HG03280 (cell line): ENCODE data around the gene USP6.
"Not testable (repeated sequence)": the region's sequence is repeated elsewhere in the genome, so short reads cannot be mapped to it uniquely, and the experiment has no call there.

Experiments
- ATAC-seq: cut with Tn5 transposase; IDR thresholded peaks from one replicate; pipeline ENCODE4 v1.9.1; 2021; ENCODE audit warnings: mild to moderate bottlenecking, moderate library complexity; ENCODE audit not compliant: unreplicated experiment

Gene USP6

DNA sequence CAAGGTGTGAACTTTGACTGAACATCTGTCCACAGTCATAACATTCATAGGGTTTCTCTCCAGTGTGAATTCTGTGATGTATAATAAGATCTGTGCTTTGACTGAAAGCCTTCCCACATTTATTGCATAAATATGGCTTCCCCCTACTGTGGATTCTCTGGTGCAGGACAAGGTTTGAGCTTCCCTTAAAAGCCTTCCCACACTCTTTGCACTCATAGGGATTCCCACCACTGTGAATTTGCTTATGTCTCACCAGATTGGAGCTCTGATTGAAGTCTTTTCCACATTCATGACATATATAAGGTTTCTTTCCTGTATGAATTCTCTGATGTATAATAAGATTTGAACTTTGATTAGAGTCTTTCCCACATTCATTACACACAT is 67.6 kb downstream of the USP6 start:
- no peak for ATAC-seq

DNA sequence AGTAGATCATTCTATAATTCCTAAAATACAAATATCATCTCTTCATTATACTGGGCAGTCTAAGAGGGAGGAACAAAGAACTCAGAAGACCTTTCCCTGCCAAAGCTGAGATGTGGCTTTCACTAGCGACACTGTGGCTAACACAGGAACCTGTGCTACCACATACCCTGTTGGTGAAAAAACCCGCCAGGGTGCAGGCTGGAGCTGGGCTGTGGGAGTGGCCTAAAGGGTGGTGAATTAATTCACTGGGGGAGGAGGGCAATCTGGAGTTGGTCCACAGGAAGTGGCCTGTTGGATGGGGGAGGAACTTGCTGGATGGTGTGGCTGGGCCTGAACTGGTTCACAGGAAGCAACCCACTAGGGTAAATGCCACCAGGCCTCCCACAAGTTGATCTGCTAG is 68.5 kb downstream of the USP6 start:
- ATAC-seq: no peak

DNA sequence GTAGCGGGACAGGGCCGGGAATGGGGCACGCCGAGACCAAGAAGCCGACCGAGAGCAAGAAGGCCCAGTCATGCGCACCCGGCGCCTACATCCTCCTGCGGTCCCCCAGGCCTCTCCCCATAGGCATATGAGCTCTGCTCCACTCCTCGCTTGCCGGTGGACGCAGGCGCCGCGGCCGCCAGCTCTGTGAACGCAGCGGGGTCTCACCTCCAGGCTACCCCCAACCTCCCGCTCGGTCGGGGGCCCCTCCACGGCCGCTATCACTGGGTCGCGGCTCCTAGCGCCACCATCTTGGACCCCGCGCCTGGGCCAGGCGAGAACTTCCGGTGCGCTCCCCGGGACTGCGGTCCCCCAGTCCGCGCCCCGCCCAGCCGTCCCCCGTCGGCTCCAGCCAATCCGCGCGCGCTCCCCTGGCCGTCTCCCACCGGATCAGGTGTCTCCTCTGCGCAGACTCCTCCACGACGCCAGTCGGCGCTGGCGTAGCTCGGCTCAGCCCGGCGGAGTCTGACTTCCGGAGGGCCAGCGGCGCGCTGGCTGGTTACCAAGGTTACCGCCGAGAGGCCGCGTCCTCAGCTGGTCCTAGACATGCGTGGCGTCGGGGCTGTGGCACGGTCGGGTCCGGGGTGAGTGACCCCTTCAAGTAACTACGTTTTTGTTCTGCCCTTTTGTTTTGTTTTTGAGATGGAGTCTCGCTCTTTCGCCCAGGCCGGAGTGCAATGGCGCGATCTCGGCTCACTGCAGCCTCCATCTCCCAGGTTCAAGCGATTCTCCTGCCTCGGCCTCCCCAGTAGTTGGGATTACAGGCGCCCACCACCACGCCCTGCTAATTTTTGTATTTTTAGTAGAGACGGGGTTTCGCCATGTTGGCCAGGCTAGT is 75.9 kb downstream of the USP6 start, which contains the start of gene ZNF594:
Gene ZNF594 (minus strand): TSS at position 328 of the 877 bp plus-strand sequence. CDS start 7,612 bp downstream, outside the sequence.
- peak; percentile 94 for ATAC-seq

DNA sequence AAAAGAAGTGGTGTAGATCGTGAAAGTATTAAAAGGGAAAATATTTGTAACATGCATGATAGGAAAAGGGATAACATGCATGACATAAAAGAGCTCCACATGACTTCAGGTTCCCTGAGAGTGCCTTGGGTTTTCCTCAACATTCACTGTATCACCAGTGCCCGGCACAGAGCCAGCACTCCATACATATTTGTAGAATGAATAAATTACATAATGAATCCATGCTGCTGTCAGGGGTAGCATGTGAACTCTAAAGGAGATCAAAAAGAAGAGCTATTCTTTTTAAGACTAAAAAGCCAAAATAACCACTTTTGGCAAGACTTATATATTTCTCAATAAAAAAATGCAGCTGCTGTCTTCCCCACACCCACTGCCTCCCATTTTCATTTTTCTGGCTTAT is 78.5 kb downstream of the USP6 start:
- no peak for ATAC-seq

DNA sequence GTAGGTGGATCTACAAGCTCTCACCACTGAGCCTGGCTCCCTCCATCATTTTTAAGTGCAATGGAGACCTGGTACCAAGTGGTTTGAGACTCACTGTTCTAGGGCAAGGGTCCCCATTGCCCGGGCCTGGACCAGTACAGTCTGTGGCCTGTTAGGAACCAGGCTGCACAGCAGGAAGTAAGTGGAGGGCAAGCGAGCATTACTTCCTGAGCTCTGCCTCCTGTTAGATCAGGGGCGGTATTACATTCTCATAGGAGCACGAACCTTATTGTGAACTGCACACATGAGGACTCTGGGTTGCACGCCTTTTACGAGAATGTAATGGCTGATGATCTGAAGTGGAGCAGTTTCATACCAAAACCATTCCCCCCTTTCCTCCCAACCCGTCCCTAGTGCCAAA is 82.6 kb downstream of the USP6 start:
- no peak for ATAC-seq

DNA sequence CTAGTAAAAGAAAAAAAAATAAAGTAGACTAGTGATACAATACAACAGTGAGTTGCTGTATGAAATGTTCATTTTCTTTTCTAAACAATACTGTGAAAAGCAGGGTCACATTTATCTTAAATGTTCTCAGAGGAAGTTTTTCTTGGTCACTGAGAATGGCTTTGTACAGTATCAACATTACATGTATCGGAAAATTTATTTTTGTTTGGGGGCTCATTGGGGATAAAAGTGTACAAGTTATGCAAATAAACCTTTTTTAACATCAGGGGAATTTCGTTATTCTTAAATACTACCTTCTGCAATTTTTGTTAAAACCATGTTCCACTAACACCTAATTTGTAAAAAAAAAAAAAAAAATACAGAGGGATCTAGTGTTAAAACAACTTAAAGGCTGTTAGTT is 84.5 kb downstream of the USP6 start:
- no peak for ATAC-seq

DNA sequence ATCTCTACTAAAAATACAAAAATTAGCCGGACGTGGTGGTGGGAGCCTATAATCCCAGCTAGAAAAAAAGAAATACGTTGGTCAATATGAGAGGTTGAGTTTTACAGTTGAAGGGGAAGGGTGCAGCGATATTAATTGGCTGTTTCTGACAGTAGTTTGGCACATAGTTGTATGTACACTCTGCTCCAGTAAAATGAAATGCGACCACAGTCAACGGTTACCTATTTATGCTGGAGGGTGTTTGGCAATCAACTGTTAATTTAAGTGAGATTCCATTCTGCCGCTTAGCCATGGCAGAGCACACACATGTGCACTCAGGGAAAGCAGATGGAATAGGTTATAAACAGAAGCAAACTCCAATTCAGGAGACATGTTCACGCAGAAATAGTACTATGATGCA is 85.2 kb downstream of the USP6 start:
- no peak for ATAC-seq

DNA sequence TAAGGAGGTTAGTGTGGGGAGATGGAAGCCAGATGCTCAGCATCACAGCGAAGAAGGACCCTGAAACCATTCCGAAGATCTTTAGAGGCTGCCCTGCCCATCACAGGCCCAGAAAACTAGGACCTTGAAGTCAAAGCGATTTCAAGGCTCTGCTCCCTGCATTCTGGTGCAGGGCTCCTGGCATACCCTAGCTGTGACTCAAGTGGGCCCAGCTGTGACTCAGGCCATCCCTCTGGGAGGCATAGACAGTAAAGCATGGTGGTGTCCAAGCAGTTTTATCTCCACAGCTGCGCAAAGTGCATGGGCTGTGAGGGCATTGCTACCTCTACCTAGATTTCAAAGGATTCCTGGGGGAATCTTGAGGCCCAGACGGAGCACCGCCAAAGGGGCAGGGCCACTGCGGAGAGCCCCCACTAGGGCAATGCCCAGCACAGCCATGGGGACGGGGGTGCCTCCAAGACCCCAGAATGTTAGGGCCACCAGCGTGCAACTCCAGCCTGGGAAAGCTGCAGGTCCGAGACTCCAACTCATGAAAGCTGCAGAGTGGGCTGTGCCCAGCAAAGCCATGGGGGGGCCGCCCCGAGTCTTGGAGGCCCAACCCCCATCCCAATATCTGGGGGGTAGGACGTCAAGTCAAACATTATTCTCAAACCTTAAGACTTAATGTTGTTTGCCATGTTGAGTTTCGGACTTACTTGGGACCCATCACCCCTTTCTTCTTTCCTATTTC is 87.5 kb downstream of the USP6 start:
- no peak for ATAC-seq

DNA sequence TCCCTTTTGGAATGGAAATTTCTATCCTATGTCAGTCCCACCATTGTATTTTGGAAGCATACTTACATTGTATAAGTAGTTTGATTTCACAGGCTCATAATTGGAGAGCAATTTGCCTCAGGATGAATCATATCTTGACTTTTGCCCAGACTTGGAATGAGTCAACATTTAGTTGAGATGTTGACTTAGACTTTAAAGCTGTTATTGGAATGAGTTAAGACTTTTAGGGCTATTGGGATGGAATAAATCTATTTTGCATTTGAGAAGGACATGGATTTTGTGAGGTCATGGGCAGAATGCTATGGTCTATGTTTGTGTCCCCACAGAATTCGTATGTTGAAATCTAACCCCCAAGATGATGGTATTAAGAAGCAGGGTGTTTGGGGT is 88.1 kb downstream of the USP6 start:
- no peak for ATAC-seq

DNA sequence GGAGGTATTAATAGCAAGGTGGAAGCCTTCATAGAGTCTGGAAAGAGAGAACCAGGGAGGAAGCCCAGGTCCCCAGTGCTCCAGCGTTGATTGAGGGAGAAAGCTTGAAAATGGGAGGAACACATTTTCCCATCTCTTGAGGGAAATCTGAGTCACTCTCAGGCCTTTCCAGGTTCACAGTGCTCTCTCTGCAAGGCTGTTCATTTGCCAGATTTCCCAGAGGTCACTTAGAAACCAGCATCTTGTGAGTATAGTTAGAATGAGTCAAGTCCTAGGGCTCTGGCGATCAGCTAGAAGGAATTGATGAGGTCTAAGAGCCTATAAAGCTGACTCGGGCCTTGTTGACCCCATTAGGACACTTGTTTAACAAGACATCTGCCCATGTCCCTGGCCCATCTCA is 93.6 kb downstream of the USP6 start:
- ATAC-seq: no peak

DNA sequence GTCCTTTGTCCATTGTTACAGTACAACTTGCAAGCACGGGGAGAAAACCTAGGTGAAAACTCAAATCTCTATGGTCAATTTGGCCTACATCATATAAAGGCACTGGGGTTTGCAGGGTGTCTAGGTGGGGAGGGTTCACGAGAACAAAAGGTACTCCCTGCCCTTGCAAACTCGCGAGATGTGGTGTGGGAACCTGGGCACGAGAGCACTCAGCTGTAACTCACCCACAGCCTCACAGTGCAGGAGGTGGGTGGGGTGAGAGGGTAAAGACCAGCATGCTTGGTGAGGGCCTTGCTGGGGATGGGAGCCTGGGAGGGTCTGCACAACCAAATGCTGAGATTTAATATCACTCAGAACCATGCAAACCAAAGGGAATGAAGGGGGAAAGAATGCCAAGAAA is 94.3 kb downstream of the USP6 start:
- ATAC-seq: no peak

DNA sequence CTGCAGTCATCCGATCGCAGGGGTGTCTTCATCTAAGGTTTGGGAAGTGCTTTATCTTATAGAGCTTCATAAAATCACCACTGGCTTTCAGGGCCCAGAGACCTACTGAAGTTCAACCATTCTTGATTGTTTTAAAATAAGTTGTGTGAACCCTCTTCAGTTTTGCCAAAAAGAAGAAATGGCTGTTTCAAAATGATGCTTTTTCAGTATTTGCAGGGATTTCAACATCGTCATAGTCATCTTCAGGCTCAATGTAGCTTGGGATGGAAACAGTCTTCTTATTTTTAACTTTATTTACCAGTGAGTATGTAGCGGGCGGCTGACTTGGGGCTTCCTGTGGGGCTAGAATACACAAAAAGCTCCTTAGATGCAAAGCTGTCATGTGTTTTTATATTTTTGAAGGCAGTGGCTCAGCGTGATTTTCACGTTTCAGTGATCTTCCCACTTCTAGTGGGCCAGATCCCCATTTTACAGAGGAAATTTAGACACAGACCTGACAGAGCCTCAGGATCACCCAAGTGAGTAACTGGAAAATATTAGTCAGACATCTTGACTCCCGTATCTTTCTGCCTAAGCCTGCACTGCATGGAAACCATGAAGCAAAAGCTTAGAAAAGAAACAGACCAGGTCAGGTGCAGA is 94.9 kb downstream of the USP6 start:
- ATAC-seq: no peak

DNA sequence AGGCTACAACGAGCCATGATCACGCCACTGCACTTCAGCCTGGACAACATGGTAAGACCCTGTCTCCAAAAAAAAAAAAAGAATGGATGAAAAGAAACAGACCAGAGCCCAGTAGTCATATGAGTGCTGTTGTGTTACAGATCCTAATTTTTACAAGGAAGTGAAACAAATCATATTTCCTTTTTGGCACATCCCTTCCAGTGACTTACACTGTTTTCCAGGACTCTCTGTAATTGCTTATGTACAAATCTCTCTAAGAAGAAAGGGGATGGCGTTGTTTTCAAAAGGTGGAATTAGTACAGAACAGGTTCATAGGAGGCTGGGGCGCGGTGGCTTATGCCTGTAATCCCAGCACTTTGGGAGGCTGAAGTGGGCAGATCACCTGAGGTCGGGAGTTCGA is 95.6 kb downstream of the USP6 start:
- no peak for ATAC-seq

DNA sequence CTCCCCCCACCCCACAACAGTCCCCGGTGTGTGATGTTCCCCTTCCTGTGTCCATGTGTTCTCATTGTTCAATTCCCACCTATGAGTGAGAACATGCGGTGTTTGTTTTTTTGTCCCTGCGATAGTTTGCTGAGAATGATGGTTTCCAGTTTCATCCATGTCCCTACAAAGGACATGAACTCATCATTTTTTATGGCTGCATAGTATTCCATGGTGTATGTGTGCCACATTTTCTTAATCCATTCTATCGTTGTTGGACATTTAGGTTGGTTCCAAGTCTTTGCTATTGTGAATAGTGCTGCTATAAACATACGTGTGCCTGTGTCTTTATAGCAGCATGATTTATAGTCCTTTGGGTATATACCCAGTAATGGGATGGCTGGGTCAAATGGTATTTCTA is 101.7 kb downstream of the USP6 start:
- ATAC-seq: not testable (repeated sequence)

DNA sequence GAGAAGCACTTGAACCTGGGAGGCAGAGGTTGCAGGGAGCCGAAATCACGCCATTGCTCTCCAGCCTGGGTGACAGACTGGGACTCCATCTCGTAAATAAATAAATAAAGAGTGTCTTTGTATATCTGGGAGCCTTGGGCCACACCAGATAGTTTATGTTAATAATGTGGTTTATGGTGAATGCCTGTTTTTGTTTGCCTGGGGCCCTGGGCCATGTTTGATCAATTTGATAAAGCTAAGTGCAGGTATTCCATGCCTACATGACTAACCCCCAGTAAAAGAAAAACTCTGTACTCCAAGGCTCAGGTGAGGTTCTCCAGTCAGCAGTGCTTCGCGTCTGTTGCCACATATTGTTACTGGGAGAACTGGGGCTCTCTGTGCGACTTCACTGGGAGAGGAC is 103.7 kb downstream of the USP6 start:
- no peak for ATAC-seq

DNA sequence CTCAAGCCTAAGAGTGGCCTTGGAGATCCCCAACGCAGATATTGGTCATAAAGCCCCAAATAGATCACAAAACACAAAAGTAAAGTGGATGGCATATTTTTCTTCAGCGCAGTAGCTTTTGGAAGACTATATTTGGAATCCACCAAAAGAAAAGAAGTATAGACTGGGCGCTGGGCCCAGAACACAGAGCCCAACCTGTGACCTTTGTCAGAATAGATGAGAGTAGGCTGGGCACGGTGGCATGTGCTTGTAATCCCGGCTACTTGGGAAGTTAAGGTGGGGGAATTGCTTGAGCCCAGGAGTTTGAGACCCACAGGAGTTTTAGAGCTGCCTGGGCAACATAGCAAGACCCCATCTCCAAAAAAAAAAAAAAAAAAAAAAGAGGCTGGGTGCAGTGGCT is 104.2 kb downstream of the USP6 start:
- ATAC-seq: no peak

DNA sequence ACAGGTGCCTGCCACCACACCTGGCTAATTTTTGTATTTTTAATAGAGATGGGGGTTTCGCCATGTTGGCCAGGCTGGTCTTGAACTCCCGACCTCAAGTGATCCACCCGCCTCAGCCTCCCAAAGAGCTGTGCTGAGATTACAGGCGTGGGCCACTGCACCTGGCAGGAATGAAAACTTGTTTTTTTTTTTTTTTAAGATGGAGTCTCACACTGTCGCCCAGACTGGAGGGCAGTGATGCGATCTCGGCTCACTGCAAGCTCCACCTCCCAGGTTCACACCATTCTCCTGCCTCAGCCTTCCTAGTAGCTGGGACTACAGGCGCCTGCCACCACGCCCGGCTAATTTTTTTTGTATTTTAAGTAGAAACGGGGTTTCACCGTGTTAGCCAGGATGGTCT is 106.1 kb downstream of the USP6 start:
- not testable (repeated sequence) for ATAC-seq
